HG03175 (cell line): ENCODE data around the gene MYCN.
"Not testable (repeated sequence)": the region's sequence is repeated elsewhere in the genome, so short reads cannot be mapped to it uniquely, and the experiment has no call there.

ENCODE experiments used
- ATAC-seq: cut with Tn5 transposase; IDR thresholded peaks from one replicate; pipeline ENCODE4 v1.9.1; 2021; ENCODE audit warnings: mild to moderate bottlenecking, moderate library complexity; ENCODE audit not compliant: unreplicated experiment

MYCN gene

DNA sequence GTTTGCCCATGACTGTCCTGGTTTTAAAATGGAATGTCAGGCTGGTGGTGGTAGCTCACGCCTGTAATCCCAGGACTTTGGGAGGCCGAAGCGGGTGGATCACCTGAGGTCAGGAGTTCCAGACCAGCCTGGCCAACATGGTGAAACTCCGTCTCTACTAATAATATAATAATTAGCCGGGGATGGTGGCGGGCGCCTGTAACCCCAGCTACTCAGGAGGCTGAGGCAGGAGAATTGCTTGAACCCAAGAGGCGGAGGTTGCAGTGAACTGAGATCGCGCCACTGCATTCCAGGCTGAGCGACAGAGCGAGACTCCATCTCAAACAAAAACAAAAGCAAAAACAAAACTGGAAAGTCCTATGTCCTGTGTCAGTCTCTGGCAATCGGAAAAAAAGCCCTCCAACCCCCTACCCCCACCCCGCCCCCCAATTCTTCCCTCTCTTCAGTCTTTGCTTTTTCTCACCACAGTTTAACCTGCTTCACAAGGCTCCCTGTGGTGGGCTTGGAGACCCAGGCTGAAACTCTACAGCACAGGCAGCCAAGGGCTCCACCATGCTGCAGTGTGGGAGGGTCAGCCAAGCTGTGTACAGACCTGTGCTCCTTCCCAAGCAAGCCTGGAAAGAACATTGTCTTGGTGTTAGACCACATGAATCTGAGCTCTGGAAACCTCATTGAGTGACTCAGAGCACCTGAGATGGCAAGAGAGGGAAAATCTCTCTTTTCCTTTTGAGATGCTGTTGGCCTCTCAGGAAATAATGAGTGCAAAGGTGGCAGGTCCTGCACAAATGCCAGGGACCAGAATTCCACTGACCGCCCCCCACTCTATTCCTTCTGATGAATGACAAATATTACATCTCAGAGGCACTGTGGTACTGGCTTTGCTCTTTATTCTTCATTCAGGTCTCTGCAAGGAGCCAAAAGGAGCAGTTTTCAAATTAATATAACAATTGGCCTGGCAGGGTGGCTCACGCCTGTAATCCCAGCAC lies 16.7 kb downstream of the MYCN start:
- ATAC-seq, result no peak

DNA sequence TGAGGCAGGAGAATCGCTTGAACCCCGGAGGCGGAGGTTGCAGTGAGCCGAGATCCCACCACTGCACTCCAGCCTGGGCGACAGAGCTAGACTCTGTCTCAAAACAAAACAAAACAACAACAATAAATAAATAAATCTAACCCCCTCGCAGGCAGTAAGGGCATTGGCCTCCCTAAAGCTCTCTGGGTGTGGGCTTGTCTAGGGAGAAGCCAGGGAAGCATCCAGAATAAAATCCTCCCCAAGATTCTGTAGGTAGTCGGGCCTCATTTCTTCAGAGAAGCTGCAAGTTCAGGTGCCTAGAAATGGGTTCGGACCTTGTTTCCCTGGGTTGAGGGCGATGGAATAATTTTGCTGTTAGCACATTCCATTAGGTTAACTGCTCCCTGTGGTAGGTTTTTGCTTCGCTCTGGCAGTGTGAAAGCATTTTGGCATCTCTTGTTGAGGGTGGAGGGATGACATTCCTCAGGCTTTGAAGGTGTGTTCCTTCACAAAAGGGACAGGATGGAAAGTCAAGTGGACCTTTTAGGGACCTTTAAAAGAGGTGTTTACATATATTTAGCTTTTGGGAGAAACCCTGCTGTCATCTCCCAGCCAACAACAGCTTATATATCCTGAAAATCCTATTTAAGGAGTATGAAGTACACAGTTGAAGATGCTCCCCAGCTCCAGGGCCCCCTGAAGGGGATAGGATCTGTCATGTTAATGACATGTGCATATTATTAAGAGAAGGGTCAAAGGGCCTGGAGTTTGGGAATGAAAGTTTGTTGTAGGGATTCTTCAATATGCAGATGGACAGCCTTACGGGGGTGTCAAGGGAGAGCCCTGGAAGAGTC lies 17.7 kb downstream of the MYCN start:
- no peak for ATAC-seq

DNA sequence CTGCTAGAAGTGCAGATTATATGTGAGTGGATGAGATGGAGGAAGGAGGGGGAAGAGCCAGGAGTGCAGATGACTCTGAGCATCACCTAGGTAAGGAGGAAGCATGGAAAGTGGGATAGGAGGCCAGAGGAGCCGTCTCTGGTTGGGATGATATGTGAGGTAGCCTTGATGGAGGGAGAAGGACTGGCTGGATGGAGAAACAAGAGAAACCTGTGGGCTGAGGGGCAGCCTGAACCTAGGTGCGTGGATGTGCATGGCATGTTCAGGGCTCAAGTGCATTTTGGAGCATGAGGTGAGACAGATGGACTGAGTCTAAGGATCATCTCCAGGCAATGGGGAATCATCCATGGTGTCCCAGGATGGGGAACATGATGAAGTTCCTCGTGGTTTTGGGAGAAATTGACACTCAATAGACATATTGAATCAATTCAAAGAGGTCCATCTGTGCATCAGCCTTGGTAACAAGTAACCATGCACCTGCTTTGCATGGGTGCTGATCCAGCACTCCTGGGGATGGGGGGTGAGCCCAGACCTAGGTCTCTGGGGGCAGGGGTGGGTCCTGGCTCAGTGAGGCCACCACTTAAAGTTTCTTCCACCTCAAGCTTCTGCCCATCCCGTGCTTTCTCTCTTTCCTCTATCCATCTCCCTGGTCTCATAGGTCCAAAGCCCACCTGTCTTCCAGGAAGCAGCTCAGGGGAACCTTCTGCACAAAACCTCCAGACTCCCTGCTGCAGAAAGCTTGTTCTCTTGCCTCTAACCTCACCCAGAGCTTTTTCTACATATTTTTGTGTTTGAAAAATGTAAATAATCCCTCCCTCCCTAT lies 19.2 kb downstream of the MYCN start:
- no peak for ATAC-seq

DNA sequence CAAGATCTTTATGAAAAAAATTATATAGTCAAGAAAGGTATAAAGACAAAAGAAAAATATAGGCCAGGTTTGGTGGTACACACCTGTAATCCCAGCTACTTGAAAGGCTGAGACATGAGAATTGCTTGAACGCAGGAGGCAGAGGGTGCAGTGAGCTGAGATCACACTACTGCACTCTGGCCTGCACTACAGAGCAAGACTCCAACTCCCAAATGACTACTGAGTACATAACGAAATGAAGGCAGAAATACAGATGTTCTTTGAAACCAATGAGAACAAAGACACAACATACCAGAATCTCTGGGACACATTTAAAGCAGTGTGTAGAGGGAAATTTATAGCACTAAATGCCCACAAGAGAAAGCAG lies 19.8 kb downstream of the MYCN start:
- not testable (repeated sequence) for ATAC-seq

DNA sequence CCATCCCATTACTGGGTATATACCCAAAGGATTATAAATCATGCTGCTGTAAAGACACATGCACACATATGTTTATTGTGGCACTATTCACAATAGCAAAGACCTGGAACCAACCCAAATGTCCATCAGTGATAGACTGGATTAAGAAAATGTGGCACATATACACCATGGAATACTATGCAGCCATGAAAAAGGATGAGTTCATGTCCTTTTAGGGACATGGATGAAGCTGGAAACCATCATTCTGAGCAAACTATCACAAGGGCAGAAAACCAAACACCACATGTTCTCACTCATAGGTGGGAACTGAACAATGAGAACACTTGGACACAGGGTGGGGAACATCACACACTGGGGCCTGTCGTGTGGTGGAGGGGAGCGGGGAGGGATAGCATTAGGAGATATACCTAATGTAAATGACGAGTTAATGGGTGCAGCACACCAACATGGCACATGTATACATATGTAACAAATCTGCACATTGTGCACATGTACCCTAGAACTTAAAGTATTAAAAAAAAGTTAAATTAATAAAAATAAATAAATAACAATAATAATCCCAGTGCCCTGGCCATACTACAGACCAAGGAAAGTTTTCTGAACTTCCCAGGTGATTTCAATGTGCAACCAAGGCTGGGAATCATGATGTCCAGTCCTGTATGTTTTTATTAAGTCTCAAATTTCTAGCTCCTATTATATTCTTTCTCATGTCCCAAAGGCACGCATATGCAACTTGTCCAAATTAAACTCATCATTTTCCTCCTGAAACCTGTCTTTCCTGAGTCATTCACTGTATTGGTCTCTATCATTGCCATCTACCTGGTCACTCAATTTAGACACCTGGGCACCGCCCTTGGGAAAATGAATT lies 23.0 kb downstream of the MYCN start:
- not testable (repeated sequence) for ATAC-seq

DNA sequence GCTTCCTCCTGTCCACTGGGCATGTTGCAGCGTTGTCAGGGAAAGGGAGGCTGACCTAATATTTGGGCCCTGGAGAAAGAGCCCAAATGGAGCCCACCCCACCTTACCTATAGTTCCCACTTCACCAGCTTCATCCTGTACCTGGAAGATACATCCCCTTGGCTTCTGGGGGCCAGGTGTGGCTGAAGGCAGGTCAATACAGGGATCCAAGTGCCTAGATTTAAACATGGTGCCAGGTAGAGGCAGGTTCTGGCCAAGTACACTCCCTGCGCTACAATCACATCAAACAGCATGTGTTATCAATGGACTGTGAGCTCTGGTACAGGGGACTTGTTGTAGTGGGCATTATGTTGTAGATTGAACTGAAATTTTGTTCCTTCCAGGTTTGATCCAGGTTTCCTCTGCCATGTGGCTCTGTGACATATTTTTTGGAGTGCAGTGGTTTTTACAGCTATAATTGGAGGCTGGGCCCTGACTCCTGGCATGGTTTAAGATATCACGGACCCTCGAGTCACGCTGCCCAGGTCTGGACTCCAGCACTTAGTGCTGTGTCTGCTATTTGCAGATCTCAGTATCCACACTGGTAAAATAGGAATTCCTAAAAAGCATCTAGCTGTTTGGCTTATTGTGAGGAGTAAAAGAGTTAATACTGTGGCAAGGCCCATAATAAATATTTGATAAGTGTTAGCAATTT lies 23.8 kb downstream of the MYCN start:
- ATAC-seq, result no peak

DNA sequence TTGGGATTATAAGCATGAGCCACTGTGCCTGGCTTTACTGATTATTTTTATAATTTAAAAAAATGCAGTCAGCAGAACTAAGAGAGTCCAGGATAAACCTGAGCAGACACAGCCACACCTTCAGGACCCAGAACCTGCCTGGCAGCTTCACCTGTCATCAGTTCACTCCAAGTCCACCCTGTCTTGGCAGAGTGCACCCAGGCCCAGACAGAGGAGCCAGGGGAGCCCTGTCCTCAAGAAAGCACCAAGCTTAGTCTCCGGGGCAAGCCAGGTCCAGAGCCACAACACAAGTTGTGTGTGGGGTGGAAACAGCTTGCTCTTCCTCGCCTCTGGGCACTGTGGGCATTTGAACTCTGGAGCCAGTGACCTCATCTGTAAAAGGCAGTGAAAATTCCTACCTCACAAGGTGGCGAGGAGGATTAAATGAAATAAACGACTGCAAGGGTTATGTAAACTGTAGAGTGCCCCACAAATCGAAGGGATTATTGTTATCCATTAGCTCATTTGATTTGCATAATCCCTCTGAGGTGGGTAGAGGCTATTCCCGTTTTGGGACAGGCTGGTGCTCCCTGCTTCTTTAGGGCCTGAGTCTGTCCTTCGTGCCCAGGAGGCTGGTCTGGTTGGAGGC lies 24.7 kb downstream of the MYCN start:
- no peak for ATAC-seq

DNA sequence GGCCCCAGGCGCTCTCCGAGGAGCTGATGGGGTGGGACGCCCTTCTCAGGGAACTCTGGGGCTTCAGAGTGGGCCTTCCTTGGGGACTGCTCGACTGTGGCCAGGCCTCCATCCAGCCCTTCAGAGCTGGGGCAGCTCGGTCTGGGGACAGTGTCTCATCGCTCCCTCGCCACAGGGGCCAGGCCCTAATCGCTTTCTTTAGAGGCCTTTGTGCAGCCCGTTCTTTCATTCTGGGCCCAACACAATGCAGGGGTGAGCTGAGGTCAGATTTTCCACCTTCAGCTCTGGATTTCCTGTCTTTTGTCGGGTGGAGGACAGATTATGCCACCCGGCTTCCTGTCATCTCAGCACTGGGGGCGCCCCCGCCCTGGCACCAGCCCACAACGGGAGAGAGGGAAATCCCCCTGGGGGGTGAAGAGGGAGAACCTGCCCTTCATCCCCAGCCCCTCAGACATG lies 25.2 kb downstream of the MYCN start:
- no peak for ATAC-seq

DNA sequence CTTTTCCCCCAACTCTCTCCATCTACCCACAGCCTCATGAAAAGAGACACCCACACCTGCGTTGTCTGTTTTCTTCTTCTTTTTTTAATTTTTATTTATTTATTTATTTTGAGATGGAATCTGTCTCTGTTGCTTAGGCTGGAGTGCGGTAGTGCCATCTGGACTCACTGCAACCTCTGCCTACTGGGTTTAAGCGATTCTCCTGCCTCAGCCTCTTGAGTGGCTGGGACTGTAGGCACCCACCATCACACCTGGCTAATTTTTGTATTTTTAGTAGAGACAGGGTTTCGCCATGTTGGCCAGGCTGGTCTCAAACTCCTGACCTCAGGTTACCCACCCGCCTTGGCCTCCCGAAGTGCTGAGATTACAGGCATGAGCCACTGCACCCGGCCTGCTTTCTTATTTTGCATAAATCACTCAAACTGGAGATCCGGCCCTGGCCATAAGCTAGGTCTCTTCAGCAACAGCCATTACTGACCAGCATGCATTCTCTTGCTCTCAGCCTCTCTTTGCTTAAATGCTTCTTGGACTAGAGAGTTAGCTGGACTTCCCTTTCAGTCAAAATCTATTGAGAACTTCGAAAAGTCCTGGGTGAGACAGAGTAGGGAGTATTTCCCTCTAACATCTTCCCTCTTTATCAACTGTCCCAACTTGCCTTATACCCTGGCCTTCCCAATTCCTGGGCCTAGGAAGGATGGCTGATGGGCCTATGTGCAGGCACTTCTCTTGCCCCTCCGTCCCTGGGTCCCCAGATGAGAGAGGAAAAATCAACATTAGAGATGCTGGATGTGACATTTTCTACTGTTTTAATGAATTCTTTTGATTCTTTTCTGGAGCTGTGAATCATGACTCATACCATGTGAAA lies 27.3 kb downstream of the MYCN start:
- no peak for ATAC-seq

DNA sequence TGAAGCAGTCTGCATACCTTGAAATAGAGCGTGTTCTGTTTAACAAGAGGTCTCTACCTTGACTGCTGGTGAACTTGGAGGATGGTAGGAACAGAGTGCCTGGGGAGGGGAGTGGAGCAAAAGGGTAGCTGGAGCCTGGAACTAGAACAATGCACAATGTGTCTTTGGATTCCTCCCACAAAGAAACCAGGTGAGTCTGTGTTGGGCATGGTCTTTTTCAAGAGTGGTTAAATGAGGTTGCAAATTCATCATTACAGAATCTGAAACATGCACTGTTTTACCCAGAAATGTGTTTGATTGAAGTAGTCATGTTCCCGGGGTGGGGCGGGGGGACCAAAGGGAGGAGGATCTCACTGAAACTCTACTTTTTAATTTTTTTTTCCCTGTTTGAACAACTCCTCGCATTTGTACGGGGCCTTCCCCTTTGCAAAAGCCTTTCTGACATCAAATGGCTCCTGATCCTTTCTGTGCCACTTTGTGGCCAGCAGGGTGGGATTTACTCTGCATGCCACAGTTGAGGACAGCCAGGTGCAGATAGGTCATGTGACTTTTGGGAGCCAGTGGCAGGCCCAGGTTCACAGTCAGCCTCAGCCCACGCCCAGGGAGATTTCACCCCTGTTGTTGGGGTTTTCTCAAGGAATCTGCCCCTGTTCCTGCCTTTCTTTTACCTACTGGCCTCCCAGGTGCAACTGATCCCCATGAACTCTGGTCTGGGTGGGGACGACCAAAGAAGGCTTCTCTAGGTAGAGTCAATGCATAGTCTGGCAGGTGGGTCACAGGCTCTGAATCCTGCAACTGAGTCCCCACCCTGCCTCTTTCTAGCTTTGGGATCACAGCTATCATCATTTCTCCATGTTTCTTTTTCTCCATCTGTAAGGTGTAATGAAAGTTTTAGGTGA lies 28.2 kb downstream of the MYCN start:
- ATAC-seq, result no peak

DNA sequence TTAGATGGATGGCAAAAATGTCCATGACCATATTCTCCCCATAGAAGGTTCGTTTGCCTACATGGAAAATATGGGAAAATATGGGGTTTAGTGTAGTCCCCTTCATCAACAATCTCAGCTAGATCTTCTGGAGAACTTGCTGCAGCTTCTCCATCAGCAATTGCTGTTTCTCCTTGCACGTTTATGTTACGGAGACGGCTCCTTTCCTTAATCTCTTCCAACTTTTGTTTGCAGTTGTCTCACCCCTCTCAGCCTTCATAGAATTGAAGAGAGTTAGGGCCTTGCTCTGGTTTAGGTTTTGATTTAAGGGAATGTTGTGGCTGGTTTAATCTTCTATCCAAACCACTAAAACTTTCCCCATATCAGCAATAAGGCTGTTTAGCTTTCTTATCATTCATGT lies 28.9 kb downstream of the MYCN start:
- ATAC-seq, result no peak

DNA sequence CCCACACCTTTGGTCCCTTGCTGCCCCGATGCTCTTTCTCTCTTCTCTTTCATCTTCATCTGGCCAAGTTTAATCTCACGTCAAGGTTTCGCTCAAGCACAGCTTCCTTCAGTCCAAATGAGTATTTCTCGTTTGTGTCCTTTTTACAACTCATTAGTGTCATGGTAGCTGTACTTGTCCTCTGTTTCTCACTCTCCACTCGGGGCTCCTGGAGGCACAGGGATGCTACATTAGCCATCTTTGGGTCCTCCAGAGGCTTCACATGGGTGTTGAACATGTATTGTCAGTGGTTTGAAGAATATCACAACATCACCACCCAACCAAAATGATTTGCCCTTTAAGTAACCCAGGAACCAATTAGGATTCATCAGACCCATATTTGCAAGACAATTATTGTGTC lies 30.4 kb downstream of the MYCN start:
- no peak for ATAC-seq

DNA sequence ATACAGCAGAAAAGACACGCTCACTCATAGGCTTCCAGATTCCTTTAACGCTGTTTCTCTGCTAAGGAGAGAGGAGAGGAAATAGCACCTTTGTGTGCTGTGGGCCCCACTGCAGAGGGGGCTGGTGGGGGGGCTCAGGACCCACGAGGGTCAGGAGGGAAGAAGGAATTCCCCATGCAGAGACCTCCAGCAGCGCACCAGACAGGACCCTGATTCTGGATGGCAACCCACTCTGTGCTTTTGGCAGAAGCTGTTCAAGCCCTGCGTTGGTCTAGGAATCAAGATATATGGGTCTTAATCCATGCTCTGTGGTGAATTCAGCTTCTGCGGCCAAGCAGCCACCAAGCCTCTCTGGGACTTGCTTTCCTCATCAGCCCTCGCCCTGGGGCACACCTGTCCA lies 31.0 kb downstream of the MYCN start:
- no peak for ATAC-seq

DNA sequence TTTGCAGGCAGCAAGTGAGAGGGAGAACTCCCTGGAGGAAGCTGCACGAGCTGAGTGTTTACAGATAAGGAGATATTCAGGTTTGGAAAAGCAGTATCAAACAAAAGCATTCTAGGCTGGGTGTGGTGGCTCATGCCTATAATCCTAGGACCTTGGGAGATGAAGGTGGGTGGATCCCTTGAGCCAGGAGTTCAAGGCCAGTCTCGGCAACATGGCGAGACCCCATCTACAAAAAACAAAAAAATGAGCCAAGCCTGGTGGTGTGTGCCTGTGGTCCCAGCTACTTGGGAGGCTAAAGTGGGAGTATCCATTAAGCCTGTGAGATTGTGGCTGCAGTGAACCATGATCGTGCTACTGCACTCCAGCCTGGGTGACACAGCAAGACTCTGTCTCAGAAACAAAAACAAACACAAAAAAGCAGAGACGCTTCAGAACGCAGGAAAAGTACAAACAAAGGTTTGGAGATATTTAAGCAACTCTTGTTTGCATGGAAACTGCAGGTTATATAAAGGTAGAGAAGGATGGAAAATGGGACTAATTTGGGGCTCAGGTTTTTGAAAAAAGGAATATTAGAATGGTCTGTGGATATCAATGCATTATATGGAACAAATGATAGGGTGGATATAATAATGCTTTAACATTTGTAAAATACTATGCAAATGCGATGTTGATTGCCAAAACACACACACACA lies 31.6 kb downstream of the MYCN start:
- ATAC-seq, result no peak

DNA sequence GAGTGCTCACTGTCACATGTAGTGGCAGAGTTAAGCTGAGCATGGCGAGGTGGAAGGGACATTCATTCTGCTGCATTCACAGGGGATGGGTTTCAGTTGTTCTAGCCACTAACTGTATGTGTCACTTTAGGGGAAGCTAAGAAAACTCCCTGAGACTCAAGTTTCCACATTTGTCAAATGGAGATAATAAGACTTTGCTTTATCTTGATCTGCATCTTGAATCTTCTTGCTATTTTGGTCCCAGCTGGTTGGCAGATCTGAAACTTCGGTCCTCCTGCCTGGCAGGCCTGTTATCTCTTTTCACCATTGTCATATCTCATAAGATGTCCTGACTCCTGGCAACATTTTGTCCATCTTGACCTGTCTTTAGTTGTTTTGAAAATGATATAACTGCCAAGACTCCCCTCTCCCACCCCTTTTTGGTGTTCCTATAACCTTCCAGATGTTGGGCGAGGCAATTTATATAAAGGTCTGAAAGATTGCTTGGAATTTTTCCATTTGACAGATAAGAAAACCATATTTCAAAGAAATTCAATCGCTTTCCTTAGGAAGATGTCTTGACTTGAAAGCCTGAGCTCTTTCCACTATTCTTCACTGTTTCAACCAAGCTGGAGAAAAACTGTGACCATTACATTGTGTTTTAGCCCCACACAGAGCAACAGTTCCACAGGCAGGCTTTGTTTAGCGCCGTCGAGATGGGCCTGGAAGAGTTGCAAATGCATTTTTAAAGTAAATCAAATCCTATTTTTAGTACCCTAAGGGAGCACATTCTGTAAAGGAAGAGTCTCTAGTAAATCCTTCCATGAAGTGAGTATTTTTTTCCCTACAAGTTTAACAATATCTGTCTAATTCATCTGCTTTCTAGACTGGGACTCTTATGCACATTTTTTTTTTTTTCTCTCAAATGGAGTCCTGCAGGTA lies 33.4 kb downstream of the MYCN start:
- no peak for ATAC-seq
